Mammary epithelial cell (primary cell): ENCODE data around the gene ALKBH2.

Experiments used
- CTCF ChIP-seq, 2 donors: IDR thresholded peaks in 1 of 2; conservative IDR thresholded peaks in 1 of 2; 2 replicates each; pipeline ENCODE4 v1.5.1; 2011 to 2012; ENCODE audit warnings: inconsistent platforms in 2 of 2, low read length in 2 of 2, mild to moderate bottlenecking in 2 of 2, control low read depth in 1 of 2, low read depth in 1 of 2; ENCODE audit not compliant: insufficient read depth in 1 of 2; ENCODE audit errors: extremely low read depth in 1 of 2
- EZH2 ChIP-seq: IDR thresholded peaks from 2 replicates; pipeline ENCODE4 v1.6.1; 2012; ENCODE audit warnings: low read length, inconsistent platforms, borderline replicate concordance

- TF ChIP-seq CTCF (conservative IDR thresholded peaks at IDR 0.05 in 1 of 2, IDR thresholded peaks at IDR 0.05 in 1 of 2; ENCODE audit: extremely low read depth in 1 of 2, insufficient read depth in 1 of 2, low read depth in 1 of 2, low read length in 2 of 2) (no peak), EZH2 (no peak)
These were observed 4.3 kb upstream of the ALKBH2 start, which contains the start of gene UNG for GRCh38 chr12:109097435-109098182.
